Epithelial cell of prostate (primary cell): ENCODE results near the gene C3orf62.

Experiments
- DNase-seq: peaks from one replicate; pipeline ENCODE4 v3.0.0-alpha.2; 2011; ENCODE audit warnings: low read depth, low spot score
- H3K27ac ChIP-seq: fragments of 450-650 bp; 2 replicates; pipeline ENCODE4 v1.5.1; 2017; ENCODE audit warnings: mild to moderate bottlenecking

Gene C3orf62

GRCh38 chr3:49276475-49277382 is at the start of gene C3orf62:
Gene C3orf62, minus strand, starts transcription at chr3:49277232. Its CDS starts 360 bp downstream, at chr3:49276872.
- peak within 1 kb of the TSS; percentile 61 for H3K27ac ChIP-seq
- DNase-seq: no peak

DNA sequence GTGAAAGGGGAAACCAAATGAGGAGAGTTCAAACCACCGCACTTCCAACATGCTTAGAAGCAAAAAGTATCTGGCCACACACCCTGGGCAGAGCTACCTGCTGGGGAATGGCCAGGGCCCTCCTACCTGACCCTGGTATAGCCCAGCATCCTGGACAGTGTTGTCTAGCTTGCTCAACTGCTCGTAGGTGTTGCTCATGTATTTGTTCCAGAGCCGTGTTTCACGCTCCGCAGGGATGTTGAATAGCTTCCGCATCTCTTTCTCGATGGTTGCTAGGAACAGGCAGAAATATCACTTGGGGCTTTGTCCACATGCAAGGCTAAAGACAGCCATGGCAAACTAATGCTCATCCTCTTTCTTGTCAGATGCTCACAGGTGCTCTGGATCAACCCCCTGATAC is 47.7 kb upstream of the C3orf62 start:
- DNase-seq: no peak
- H3K27ac ChIP-seq: no peak overlapping the region

DNA sequence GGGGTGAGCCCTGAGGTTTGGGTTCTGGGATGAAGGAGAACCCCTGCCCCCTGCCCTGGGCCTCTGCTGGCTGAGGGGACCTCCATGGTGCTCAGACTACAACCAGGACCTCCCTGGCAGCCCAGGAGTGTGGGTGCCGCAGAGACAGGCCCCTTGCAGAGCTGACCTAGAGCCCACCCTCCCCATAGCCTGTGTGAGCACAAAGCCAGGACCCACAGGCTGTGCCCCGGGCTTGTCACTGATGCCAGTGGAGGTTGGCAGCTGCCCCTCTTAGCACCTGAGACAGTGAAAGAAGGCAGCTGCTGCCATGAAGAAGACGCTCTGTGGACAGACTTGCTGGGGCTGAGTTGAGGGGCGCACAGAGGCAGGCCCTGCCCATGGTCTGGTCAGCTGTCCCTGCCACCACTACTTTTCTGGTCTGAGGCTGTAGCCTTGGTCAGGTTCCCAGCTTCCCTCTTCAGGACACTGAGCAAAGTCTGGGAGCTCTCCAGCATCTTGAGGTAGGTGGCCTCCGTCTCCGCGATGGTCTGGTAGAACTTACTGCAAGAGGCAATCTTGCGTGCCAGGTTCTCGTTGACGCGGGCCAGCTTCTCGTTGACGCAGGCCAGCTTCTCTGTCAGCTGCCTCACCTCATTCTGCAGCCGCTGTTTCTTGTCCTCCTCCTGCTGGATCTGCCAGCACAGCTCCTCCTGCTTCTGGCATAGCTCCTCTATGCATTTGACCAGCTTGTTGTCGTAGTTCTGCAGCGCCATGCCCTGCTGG is 39.8 kb upstream of the C3orf62 start:
- H3K27ac ChIP-seq: no peak overlapping the region
- DNase-seq: no peak

DNA sequence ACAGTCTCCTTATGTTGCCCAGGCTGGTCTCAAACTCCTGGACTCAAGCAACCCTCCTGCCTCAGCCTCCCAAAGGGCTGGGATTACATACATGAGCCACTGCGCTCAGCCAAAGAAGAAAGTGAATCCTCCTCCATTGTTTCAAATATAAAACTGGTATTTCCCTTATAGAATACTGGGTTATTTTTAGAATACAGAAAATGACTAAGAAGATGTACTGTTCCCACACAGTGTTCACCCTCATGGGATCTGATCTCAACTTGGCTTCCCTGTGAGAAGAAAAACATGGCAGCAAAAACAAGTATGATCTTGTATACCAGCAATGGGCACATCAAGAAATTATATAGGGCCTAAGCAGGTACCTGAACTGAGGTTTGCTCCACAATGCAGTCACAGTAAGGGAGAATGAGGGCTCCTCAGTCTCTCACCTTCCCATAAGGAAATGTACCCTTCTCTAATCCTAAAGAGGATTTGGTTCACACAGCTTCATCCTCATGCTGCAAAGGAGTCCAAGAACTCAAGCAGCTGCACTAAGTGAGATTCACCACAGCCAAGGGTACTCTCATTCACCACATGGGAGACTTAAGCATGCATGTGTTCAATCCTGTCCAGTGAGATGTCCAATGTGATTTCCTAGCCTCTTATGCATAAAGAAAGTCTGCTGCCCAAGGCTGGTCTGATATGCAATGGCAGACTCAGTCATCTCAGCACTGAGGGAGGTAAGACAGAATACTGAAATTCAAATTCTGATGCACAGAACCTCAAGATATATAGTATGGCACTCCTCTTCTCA is 37.1 kb upstream of the C3orf62 start:
- no peak for DNase-seq
- H3K27ac ChIP-seq: no peak overlapping the region

- no peak overlapping the region for H3K27ac ChIP-seq
- no peak for DNase-seq
Observed at GRCh38 chr3:49311283-49311682, 34.3 kb upstream of the C3orf62 start.

GRCh38 chr3:49310677-49311076 is 33.6 kb upstream of the C3orf62 start:
- H3K27ac ChIP-seq: no peak overlapping the region
- no peak for DNase-seq

DNA sequence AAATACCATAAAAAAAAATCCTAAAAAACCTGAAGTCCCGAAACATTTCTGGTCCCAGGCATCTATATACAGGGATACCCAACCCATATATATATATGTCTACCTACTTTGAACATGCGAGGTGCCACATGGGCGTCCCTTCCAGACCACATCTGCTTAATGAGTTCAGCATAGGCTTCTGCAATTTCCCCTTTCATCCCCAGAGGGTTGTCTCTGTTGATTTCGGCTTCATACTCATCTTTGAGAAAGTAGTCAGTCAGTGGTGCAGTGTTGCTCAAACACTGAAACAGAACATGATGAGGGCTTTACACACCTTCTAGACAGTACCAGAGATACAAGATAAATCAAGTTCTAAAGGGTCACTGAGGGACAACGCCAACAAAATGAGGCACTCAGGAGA is 28.6 kb upstream of the C3orf62 start:
- no peak overlapping the region for H3K27ac ChIP-seq
- DNase-seq: no peak

GRCh38 chr3:49302613-49303012 is 25.6 kb upstream of the C3orf62 start:
- H3K27ac ChIP-seq: no peak overlapping the region
- DNase-seq: no peak

DNA sequence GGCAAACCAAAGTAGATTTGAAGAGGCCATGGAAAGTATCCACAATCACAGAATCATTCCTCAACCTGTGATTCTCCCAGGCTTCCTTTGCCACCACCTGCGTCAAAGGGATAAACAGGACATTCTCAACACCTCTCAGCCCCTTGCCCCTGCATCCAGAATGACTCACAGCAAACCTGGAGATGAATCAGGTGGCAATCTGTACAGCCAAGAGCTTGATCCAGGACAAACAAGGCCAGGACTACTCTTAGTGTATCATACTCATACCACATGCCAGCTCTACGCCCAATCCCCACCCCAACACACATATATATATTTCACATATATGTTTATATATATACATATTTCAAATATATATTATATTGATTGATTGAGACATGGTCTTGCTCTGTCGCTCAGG is 23.6 kb upstream of the C3orf62 start:
- H3K27ac ChIP-seq: no peak overlapping the region
- DNase-seq: no peak

DNA sequence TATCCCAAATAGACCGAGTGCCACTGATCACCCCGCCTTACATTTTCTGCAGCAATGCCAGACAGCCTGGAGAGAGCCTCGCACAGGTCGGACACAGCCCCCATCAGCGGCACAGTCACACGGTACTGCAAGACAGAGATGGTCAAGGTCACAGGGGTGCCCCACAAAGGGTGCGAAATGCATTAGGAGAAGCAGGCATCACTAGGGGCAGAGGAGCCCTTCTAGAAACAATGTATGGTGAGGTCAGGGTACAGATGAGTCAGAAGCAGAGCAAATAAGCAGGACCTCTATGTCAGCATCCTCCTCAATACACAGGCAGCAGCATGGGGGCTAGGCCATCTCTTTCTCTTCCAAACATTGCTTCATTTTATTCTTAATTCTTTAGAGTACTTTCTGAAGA is 21.5 kb upstream of the C3orf62 start:
- H3K27ac ChIP-seq: no peak overlapping the region
- DNase-seq: no peak

GRCh38 chr3:49296781-49297411 is 19.9 kb upstream of the C3orf62 start:
- peak overlapping the region; percentile 76 for H3K27ac ChIP-seq
- DNase-seq: no peak

GRCh38 chr3:49295489-49296058 is 18.5 kb upstream of the C3orf62 start:
- no peak overlapping the region for H3K27ac ChIP-seq
- no peak for DNase-seq

GRCh38 chr3:49294343-49294742 is 17.3 kb upstream of the C3orf62 start:
- DNase-seq: no peak
- H3K27ac ChIP-seq: no peak overlapping the region

DNA sequence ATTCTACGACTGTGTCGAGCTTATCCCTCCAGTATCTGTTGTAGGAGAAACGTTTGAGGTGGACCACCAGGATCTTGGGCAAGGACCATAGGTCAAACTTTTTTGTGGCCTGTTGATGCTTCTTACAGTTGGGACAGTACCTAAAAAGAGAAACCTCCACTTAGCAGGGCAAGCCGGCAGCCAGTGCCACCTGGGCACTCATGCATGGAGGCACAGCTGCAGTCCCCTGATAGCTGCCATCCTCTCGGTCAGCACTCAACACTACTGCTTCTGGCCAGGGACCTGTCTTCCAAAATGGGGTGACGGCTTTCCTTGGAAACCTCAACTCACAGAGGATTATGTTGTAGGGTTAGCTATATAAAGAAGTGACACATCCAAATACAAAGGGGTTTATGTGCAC is 7.0 kb upstream of the C3orf62 start:
- no peak for DNase-seq
- H3K27ac ChIP-seq: no peak overlapping the region

DNA sequence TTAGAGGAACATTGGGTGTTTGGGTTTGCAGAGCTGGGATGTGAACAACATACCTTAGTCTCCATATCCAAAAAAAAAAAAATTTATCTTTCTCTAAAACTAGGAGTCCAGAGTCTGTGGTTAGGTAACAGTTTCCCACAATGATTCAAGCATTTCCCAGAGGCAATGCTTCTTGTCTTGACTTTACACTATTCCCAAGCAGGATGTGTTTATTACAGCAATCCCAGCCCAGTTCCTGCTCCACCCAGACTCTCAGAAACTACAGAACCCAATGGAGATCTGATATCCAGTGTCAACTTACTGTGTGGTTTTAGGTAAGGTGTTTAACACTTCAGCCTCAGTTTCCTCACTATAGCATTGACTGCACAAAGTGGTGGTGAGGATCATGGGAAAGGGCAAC is 2.3 kb upstream of the C3orf62 start:
- no peak for DNase-seq

DNA sequence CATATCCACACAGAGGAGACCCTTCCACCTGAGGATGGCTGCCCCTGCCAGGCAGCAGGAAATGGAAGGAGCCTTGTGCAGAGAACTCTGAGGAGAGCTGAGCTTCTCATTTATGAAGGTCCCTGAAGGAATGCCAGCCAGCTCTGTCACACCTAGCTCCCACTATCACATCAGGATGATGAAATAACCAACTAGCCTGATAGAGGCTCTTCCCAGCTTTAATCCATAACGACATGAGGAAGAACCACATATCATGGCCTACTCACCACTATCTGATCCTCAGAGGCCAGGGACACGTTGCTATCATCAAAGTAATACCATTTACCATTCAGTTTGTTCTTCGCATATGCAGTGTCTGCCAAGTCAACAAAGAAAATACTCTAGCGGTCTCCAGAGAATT is 1.5 kb upstream of the C3orf62 start:
- H3K27ac ChIP-seq: peak overlapping the region; percentile 61
- DNase-seq: no peak

More for the DNA sequence above, 2.3 kb upstream of the C3orf62 start:
- peak overlapping the region; percentile 61 for H3K27ac ChIP-seq

- DNase-seq: no peak
- H3K27ac ChIP-seq: peak overlapping the region; percentile 61
Observed at GRCh38 chr3:49277383-49277775, 347 bp upstream of the C3orf62 start.

DNA sequence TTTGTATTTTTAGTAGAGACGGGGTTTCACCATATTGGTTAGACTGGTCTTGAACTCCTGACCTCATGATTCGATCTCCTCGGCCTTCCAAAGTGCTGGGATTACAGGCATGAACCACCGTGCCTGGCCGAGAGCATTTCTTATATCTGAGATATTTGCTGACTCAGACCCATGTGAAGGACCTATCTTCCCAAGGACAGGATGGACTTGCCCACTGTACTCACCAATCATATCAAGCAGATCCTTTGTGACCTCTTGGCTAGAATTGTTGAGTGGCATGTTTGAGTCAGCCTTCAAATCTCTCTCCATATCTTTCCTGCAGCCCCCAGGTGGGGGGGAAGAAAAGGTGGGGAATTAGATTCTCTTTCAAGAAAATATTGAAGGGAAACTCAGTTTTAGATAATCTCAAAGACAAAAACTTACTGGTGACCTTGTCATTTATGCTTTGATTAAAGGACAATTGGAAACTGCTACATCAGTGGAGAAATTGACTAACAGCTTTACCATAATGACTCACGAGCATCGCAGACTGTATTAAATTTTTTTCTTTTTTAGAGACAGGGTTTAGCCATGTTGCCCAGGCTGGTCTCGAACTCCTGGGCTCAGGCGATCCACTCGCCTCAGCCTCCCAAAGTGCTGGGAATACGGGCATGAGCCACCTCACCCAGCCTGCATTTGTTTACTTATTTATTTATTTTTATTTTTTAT is 3.1 kb downstream of the C3orf62 start:
- H3K27ac ChIP-seq: no peak overlapping the region
- no peak for DNase-seq

GRCh38 chr3:49271047-49271446 is 6.0 kb downstream of the C3orf62 start:
- no peak for DNase-seq
- H3K27ac ChIP-seq: no peak overlapping the region
